Measurements from ENCODE around the gene LIPE.

The LIPE gene

GRCh38 chr19:42397263-42398166 is 29.7 kb downstream of the LIPE start (continued):
- TF ChIP-seq TSHZ2 (CRISPR knock-in tag; IDR thresholded peaks at IDR 0.05) (no peak), ARNTL (CRISPR knock-in tag; IDR thresholded peaks at IDR 0.05; ENCODE audit: borderline replicate concordance, low read depth) (no peak), PPARA (CRISPR knock-in tag; IDR thresholded peaks at IDR 0.05; ENCODE audit: borderline replicate concordance) (no peak)

GRCh38 chr19:42396381-42397262 is 30.6 kb downstream of the LIPE start:
- ATAC-seq = peak; percentile 97
- TF ChIP-seq CSRNP3 (CRISPR knock-in tag; IDR thresholded peaks at IDR 0.05) = no peak
- TF ChIP-seq SNAI2 (CRISPR knock-in tag; IDR thresholded peaks at IDR 0.05) = no peak
- no peak for TF ChIP-seq TOX (CRISPR knock-in tag; IDR thresholded peaks at IDR 0.05; ENCODE audit: borderline replicate concordance)
- peak; percentile 54; the same call in 1 of the 2 replicates for TF ChIP-seq ZFP3 (CRISPR knock-in tag; IDR thresholded peaks at IDR 0.05)
- peak; percentile 37; the same call in 1 of the 2 replicates for TF ChIP-seq ZNF70 (CRISPR knock-in tag; IDR thresholded peaks at IDR 0.05)
- no peak for TF ChIP-seq BACH2 (CRISPR knock-in tag; IDR thresholded peaks at IDR 0.05; ENCODE audit: borderline replicate concordance)
- no peak for TF ChIP-seq PATZ1 (CRISPR knock-in tag; IDR thresholded peaks at IDR 0.05; ENCODE audit: borderline replicate concordance)
- no peak for TF ChIP-seq ESRRG (CRISPR knock-in tag; IDR thresholded peaks at IDR 0.05)

GRCh38 chr19:42394751-42395150 is 32.4 kb downstream of the LIPE start:
- TF ChIP-seq ISL1 (CRISPR knock-in tag; IDR thresholded peaks at IDR 0.05) (no peak), ZNF565 (CRISPR knock-in tag; conservative IDR thresholded peaks at IDR 0.05; ENCODE audit: low read depth) (no peak), SNAI2 (CRISPR knock-in tag; IDR thresholded peaks at IDR 0.05) (no peak)
- ATAC-seq = no peak

GRCh38 chr19:42392165-42392564 is 35.0 kb downstream of the LIPE start:
- no peak for TF ChIP-seq TOX (CRISPR knock-in tag; IDR thresholded peaks at IDR 0.05; ENCODE audit: borderline replicate concordance)
- no peak for ATAC-seq

- TF ChIP-seq CSRNP3 (CRISPR knock-in tag; IDR thresholded peaks at IDR 0.05) = no peak
- TF ChIP-seq OSR1 (CRISPR knock-in tag; IDR thresholded peaks at IDR 0.05) = no peak
- TF ChIP-seq ZC3H10 (CRISPR knock-in tag; IDR thresholded peaks at IDR 0.05) = no peak
- TF ChIP-seq CSDC2 (CRISPR knock-in tag; IDR thresholded peaks at IDR 0.05) = no peak
- TF ChIP-seq ESRRG (CRISPR knock-in tag; IDR thresholded peaks at IDR 0.05) = no peak
- no peak for TF ChIP-seq CREB5 (CRISPR knock-in tag; IDR thresholded peaks at IDR 0.05; ENCODE audit: low read depth)
- no peak for ATAC-seq
Observed at GRCh38 chr19:42389899-42390298, 37.3 kb downstream of the LIPE start, which contains the start of gene CNFN. Gene CNFN (minus strand): TSS chr19:42390297. CDS start chr19:42389037, 1,260 bp downstream.
